ENCODE measurements around the gene B3GAT3.
"Not testable (repeated sequence)": the region's sequence is repeated elsewhere in the genome, so short reads cannot be mapped to it uniquely, and the experiment has no call there.

The B3GAT3 gene

GRCh38 chr11:62577046-62577714 lies 44.6 kb downstream of the B3GAT3 start:
- DNase-seq (ENCODE audit: low spot score), result no peak

- no peak for DNase-seq (ENCODE audit: low spot score)
Observed at GRCh38 chr11:62575837-62576236, 45.9 kb downstream of the B3GAT3 start.

GRCh38 chr11:62575156-62575555 lies 46.6 kb downstream of the B3GAT3 start:
- no peak for DNase-seq (ENCODE audit: low spot score)

GRCh38 chr11:62574363-62575071 lies 47.3 kb downstream of the B3GAT3 start:
- no peak for DNase-seq (ENCODE audit: low spot score)

- peak; percentile 100 for DNase-seq (ENCODE audit: low spot score)
Observed at GRCh38 chr11:62573592-62574362, 48.0 kb downstream of the B3GAT3 start, which contains the start of gene EEF1G. Gene EEF1G, minus strand, starts transcription at chr11:62573891. Its CDS starts 49 bp downstream, at chr11:62573842.

GRCh38 chr11:62573006-62573591 lies 48.7 kb downstream of the B3GAT3 start:
- DNase-seq (ENCODE audit: low spot score), result no peak

GRCh38 chr11:62572431-62572830 lies 49.4 kb downstream of the B3GAT3 start:
- DNase-seq (ENCODE audit: low spot score), result no peak

GRCh38 chr11:62571493-62571892 lies 50.3 kb downstream of the B3GAT3 start:
- not testable (repeated sequence) for DNase-seq (ENCODE audit: low spot score)

GRCh38 chr11:62570903-62571302 lies 50.9 kb downstream of the B3GAT3 start:
- not testable (repeated sequence) for DNase-seq (ENCODE audit: low spot score)

GRCh38 chr11:62569611-62570010 lies 52.2 kb downstream of the B3GAT3 start:
- DNase-seq (ENCODE audit: low spot score), result no peak

GRCh38 chr11:62567018-62567633 lies 54.7 kb downstream of the B3GAT3 start:
- no peak for DNase-seq (ENCODE audit: low spot score)

- no peak for DNase-seq (ENCODE audit: low spot score)
Observed at GRCh38 chr11:62566247-62566646, 55.5 kb downstream of the B3GAT3 start.

Measured in activated CD4-positive, alpha-beta T cell treated with anti-CD3 and anti-CD28 coated beads, Interleukin-2, Interleukin-4, amounts not matched to agents 100 ng/mL and 50 ng/mL, durations not matched to agents 16 hours and 8 hours (primary cell).